ENCODE data around the gene SEPHS2.
"Not testable (repeated sequence)": the region's sequence is repeated elsewhere in the genome, so short reads cannot be mapped to it uniquely, and the experiment has no call there.

Gene SEPHS2

GRCh38 chr16:30464078-30464477, 18.4 kb upstream of the SEPHS2 start:
- no peak for DNase-seq

GRCh38 chr16:30461426-30461825, 15.8 kb upstream of the SEPHS2 start:
- not testable (repeated sequence) for DNase-seq

GRCh38 chr16:30459456-30459855, 13.8 kb upstream of the SEPHS2 start:
- DNase-seq = no peak

- no peak for DNase-seq
Measured at GRCh38 chr16:30458561-30459394, 13.1 kb upstream of the SEPHS2 start.

- no peak for DNase-seq
Measured at GRCh38 chr16:30457743-30458560, 12.3 kb upstream of the SEPHS2 start.

DNA sequence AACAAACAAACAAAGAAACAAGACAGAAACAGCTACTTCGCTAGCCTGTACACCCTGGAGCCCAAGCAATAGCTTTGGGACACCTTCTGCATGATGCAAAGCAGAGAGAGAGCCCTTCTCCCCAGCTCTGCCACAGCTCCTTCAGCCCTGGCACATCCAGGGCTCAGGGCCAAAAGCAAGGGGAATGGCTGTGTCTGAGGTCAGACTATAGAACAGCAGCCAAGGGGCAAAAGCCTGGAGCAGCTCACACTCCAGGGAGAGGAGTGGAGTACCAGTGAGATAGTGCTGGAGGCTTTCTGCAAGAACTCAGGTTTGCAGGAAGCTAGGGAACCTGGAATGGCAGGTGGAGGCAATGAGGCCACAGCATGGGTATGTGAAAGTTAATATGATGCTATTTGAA, 11.6 kb upstream of the SEPHS2 start:
- DNase-seq = no peak

GRCh38 chr16:30456302-30456701, 10.6 kb upstream of the SEPHS2 start:
- DNase-seq = no peak

- DNase-seq = not testable (repeated sequence)
Measured at GRCh38 chr16:30452709-30453580, 7.3 kb upstream of the SEPHS2 start.

DNA sequence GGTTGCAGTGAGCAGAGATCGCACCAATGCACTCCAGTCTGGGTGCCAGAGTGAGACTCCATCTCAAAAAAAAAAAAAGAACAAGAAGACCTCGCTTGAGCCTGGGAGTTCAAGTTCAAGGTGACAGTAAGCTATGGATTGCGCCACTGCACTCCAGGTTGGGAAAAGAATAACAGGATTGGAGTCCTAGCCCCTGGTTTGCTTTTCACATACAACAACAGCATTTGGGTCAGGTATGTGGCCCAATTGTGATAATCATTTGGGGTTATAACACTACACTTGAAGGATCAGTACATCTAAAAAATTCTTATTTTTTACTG, 3.4 kb upstream of the SEPHS2 start:
- DNase-seq = no peak

DNA sequence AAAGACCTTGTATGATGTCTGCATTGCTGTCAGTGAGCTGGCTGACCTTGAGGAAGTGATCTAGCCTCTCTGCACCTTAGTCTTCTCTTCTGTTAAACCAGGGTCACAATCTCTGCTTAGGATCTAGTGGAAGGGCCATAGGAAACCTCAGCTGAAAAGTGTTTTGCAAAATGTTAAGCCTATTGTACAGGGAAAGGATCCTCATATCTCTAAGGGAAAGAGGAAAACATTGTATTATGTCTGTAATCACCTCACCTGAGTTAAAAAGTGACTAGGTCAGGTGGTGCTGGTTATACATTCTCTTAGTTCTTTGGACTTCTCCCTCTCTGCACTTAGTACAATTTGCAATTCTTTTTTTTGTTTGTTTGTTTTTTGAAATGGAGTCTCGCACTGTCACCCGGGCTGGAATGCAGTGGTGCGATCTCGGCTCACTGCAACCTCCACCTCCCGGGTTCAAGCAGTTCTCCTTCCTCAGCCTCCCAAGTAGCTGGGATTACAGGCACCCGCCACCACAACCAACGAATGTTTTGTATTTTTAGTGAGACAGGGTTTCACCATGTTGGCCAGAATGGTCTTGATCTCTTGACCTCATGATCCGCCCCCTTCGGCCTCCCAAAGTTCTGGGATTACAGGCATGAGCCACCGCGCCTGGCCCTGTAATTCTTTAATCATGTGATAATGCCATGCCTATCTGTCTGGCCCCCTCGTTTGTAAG, 2.0 kb upstream of the SEPHS2 start:
- no peak for DNase-seq

- DNase-seq = no peak
Measured at GRCh38 chr16:30446203-30446595, 525 bp upstream of the SEPHS2 start.

DNA sequence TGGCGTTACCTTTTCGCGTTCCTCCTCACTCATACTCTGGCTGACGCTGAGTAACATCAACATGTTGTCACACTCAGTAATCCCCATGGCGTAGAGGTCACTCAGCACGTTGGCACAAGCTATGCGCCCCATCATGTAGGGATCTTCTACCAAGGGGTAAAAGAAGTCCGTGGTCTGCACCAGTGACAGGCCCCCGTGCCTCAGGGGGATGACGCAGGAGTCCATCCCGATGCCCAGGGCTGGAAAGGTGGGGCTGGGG, 596 bp downstream of the SEPHS2 start:
- no peak for DNase-seq

GRCh38 chr16:30444231-30445148, 1.2 kb downstream of the SEPHS2 start:
- no peak for DNase-seq

GRCh38 chr16:30443631-30444030, 2.0 kb downstream of the SEPHS2 start:
- no peak for DNase-seq

DNA sequence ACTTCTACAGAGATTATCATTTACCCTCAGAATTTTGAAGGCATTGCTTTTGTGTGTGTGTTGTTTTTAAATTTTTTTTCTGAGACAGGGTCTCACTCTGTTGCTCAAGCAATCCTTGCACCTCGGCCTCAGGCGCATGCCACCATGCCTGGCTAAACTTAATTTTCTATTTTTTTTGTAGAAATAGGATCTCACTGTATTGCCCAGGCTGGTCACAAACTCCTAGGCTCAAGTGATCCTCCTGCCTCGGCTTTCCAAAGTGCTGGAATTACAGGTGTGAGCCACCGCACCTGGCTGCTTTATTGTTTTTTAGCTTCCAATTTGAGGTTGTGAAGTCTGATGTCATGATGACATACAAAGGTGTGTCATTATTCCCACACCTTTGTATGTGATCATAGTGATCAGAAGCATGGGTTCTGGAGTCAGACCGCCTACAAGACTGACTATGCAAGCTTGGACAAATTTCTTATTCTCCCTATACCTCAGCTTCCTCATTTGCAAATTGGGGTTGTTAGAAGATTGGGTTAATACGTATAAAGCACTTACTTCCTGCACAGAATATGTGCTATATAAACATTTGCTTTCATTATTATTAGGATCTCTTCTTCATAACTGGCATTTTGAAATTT, 5.8 kb downstream of the SEPHS2 start:
- DNase-seq = no peak

- DNase-seq = no peak
Measured at GRCh38 chr16:30438835-30439234, 6.8 kb downstream of the SEPHS2 start.

- no peak for DNase-seq
Measured at GRCh38 chr16:30437511-30438046, 8.1 kb downstream of the SEPHS2 start.

DNA sequence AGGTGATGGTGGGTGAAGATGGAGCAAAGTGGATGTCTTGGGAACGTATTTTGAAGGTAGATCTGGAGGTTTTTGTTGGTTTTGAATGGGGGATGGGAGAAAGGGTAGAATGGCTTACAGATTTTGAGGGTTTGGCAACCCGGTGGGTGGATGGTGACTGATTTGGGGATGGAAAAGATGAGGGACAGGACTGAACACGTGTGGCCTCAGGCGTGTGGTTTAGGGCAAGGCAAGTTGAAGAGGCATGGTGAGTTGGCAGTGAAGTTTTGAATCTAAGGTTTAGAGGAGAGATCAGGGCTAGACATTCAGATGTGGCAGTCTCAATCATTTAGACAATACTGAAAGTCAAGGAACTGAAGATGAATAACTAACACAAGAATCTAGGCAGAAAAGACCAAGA, 10.8 kb downstream of the SEPHS2 start:
- DNase-seq = no peak

GRCh38 chr16:30430428-30430970, 15.2 kb downstream of the SEPHS2 start:
- no peak for DNase-seq

- peak; percentile 96 for DNase-seq
Measured at GRCh38 chr16:30429678-30430427, 15.8 kb downstream of the SEPHS2 start, which contains the start of gene DCTPP1. Gene DCTPP1 (minus strand): TSS chr16:30430030. CDS start chr16:30429980, 50 bp downstream.
